GM13977 (cell line): ENCODE results near the gene DET1.

Experiments used
- DNase-seq: peaks from one replicate; pipeline ENCODE4 v3.0.0; 2012; ENCODE audit warnings: low spot score
- CTCF ChIP-seq: IDR thresholded peaks from 2 replicates; pipeline ENCODE4 v1.5.1; 2012; ENCODE audit warnings: mild to moderate bottlenecking, control low read depth; ENCODE audit not compliant: insufficient read depth; ENCODE audit errors: extremely low read depth, missing control alignments
- in situ Hi-C: fragments of 300-500 bp; cut with MboI; formaldehyde crosslinking; loops from one replicate; pipeline ENCODE4 v1.12.0; 2022; ENCODE audit warnings: low sequenced_read_pairs, low pct_unique_long_range_greater_than_20kb, mixed read lengths, inconsistent platforms; ENCODE audit not compliant: unreplicated experiment

DET1 gene

GRCh38 chr15:88546248-88547129 is at the start of gene DET1:
Gene DET1, minus strand, starts transcription at chr15:88546681. Its CDS starts 14,976 bp downstream, at chr15:88531705.
- peak; percentile 87 for TF ChIP-seq CTCF
- DNase-seq: peak; percentile 93
- in situ Hi-C loops: no loop called here

- in situ Hi-C loops: no loop called here
- no peak for TF ChIP-seq CTCF
- no peak for DNase-seq
Measured at GRCh38 chr15:88591384-88591783, 44.9 kb upstream of the DET1 start.

GRCh38 chr15:88590759-88591158 is 44.3 kb upstream of the DET1 start:
- in situ Hi-C loops: no loop called here
- no peak for TF ChIP-seq CTCF

GRCh38 chr15:88586401-88587162 is 40.1 kb upstream of the DET1 start:
- no peak for DNase-seq
- TF ChIP-seq CTCF: no peak
- in situ Hi-C loops: no loop called here

More at GRCh38 chr15:88590759-88591158, 44.3 kb upstream of the DET1 start:
- no peak for DNase-seq

- no peak for DNase-seq
- in situ Hi-C loops: no loop called here
- TF ChIP-seq CTCF: no peak
Measured at GRCh38 chr15:88580532-88580931, 34.1 kb upstream of the DET1 start.

GRCh38 chr15:88579322-88579721 is 32.8 kb upstream of the DET1 start:
- in situ Hi-C loops: no loop called here
- DNase-seq: no peak
- TF ChIP-seq CTCF: no peak
